GM18909 (cell line): ENCODE measurements around the gene TEX264.

ENCODE experiments used
- ATAC-seq: cut with Tn5 transposase; IDR thresholded peaks from one replicate; pipeline ENCODE4 v1.9.1; 2021; ENCODE audit warnings: mild to moderate bottlenecking; ENCODE audit not compliant: unreplicated experiment, poor library complexity

The TEX264 gene

GRCh38 chr3:51712511-51712931 lies 41.5 kb downstream of the TEX264 start:
- no peak for ATAC-seq

GRCh38 chr3:51712963-51713362 lies 41.9 kb downstream of the TEX264 start:
- no peak for ATAC-seq

GRCh38 chr3:51715231-51715976 lies 44.4 kb downstream of the TEX264 start:
- no peak for ATAC-seq

GRCh38 chr3:51715977-51716294 lies 44.9 kb downstream of the TEX264 start:
- no peak for ATAC-seq

- no peak for ATAC-seq
Observed at GRCh38 chr3:51716805-51717204, 45.8 kb downstream of the TEX264 start.

- no peak for ATAC-seq
Observed at GRCh38 chr3:51717446-51717845, 46.4 kb downstream of the TEX264 start.

GRCh38 chr3:51717947-51718346 lies 46.9 kb downstream of the TEX264 start:
- ATAC-seq = no peak

- ATAC-seq = peak; percentile 77
Observed at GRCh38 chr3:51718547-51719409, 47.7 kb downstream of the TEX264 start.

- no peak for ATAC-seq
Observed at GRCh38 chr3:51719410-51720025, 48.5 kb downstream of the TEX264 start.

- ATAC-seq = no peak
Observed at GRCh38 chr3:51720292-51721061, 49.4 kb downstream of the TEX264 start.

GRCh38 chr3:51721062-51721745 lies 50.2 kb downstream of the TEX264 start:
- ATAC-seq = no peak

GRCh38 chr3:51722362-51722761 lies 51.3 kb downstream of the TEX264 start:
- no peak for ATAC-seq

GRCh38 chr3:51727500-51727899 lies 56.4 kb downstream of the TEX264 start:
- ATAC-seq = no peak

GRCh38 chr3:51729042-51729633 lies 58.1 kb downstream of the TEX264 start:
- no peak for ATAC-seq

GRCh38 chr3:51733859-51734571 lies 63.0 kb downstream of the TEX264 start:
- no peak for ATAC-seq

- no peak for ATAC-seq
Observed at GRCh38 chr3:51734572-51734907, 63.5 kb downstream of the TEX264 start.

- no peak for ATAC-seq
Observed at GRCh38 chr3:51735039-51735438, 64.0 kb downstream of the TEX264 start.

- no peak for ATAC-seq
Observed at GRCh38 chr3:51735950-51736349, 64.9 kb downstream of the TEX264 start.

GRCh38 chr3:51739110-51739509 lies 68.1 kb downstream of the TEX264 start:
- no peak for ATAC-seq
